NCI-H1436 treated with DMSO at 0.1 percent for 48 hours (cell line): ENCODE data around the gene TCF20.

Experiments used
- DNase-seq: peaks from one replicate; lab custom pipeline; 2025; lab: John Stamatoyannopoulos, UW

Gene TCF20

DNA sequence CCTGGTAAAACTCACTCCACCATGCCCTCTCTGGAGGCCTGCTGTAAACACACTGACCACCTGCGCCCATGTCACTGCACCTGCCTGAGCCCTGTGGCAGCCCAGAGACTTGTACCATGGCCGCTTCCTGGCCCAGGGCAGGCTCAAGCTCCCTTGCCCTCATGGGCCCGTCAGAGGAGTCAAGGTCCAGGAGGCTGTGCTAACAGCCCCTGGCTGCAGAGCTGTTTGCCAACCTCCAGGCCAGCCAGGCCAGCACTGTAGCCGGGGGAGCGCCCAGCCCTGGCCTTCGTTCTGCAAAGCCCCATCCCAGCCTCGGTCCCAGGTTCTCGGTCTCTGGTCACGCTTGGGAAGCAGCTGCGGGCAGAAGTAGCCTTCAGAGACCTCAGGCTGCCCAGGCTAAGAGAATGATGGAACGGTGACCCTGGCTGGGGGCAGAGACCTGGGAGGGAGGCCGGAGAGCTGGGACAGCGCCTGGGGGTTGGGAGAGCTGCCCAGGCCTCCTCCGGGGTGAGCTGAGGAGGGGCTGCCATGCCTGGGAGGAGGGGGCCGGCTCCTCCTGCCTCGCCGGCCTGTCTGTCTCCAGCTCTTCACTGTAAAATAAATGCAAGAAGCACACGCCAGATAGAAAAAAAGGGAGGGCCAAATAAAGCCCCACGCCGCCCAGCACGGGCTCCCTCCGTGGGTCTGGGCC lies 11.9 kb upstream of the TCF20 start:
- no peak for DNase-seq

DNA sequence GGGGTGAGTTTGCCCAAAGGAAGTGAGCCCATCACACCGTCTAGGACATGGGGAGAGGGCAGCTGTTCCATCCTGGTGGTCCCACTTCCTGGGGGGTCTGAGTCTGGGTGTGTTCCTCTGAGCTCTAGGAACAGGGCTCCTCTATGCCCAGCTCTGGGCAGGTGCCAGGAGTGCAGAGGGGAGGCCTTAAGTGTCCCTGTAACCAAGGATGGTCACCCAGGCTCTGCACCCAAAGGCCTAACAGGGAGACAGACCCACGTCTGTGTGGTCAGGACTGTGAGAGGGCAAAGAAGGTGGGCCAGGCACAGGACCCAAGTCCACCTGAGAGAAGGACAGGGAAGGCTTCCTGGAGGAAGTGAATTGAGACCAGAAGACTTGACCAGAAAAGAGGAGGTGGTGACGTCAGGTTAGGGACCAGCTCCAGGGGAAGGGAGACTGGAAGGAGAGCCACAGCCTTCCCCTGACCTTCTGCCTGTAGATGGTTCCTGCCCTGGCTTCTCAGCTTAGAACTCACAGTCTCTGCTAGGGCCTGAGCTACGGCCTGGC lies 11.3 kb upstream of the TCF20 start:
- DNase-seq = no peak

DNA sequence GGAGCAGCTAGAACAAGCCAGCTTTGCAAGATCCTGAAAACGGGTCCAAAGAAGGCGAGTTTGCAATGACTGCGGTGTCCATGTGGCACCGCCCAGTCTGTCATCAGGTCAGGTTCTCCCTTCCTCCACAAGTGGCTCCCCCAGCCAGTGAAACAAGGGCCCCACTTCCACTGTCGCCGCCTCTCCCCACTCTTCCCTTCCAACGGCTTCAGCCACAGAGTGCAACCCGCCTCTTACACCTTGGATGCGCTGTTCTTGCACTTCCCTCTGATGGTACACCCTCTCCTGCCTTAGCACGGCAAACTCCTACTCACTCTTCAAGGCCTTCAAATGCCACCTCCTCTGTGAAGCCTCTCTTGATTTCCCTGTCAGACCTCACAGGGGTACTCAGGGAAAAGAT lies 10.8 kb upstream of the TCF20 start:
- DNase-seq = no peak

DNA sequence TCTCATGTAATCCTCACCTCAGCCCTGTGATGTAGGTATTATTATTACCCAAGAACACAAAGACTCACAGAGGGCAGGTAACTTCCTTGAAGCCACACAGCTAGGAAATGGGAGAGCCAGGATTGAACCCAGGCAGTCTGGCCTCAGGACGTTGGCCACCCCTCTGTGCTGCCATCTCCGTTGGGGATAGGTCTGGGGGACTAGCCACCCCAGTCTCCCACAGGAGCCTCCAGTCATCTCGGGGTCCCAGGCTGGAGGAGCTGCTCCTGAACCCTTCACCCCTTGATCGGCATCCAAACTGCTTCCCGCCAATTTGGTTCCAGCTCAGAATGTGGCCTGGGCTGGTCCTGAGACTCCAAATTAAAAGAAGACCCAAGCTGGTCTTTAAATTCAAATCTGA lies 10.4 kb upstream of the TCF20 start:
- no peak for DNase-seq

DNA sequence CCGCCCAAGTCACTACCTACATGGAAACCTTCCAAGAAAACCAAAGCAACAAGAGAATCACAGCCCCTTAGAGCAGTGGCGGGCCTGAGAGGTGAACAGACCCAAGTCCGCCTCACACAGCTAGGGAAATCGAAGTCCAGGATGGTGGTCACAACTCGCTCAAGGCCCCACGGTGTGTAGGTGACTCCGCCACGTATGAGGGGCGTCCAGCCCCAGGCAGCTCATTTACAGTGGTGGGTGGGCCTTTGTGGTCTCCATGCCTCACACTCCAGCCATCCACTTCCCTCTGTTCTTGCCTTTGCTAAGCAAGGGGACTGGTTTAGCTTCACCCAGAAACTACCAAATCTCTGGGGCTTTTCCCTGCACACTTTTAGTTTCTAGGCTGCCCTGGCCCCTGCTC lies 9.7 kb upstream of the TCF20 start:
- DNase-seq = no peak

DNA sequence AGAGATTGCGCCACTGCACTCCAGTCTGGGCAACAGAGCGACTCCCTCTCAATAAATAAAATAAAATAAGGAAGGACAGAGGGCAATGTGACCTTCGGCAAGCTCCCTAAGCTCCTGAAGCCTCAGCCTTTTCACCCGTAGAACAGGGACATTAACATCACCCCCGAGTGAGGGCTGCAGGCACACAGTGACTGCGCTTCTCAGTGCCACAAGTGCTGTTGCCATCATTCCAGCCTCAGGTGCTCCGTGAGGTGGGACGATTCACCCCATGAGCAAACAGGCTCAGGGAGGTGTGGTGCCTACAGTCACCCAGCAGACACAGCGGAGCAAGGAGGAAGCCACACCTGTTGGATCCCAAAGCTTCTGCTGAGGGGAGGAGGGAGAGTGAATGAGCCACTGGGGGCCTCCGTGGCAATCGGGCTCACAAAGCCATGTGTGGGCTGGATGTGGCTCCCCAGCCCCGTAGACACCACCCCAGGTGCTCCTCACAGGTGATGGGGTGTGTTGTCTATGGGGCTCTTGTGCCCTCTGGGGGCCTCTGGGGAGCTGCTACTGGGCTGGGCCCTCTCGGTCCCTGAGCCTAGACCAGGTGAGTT lies 9.1 kb upstream of the TCF20 start:
- DNase-seq = no peak

DNA sequence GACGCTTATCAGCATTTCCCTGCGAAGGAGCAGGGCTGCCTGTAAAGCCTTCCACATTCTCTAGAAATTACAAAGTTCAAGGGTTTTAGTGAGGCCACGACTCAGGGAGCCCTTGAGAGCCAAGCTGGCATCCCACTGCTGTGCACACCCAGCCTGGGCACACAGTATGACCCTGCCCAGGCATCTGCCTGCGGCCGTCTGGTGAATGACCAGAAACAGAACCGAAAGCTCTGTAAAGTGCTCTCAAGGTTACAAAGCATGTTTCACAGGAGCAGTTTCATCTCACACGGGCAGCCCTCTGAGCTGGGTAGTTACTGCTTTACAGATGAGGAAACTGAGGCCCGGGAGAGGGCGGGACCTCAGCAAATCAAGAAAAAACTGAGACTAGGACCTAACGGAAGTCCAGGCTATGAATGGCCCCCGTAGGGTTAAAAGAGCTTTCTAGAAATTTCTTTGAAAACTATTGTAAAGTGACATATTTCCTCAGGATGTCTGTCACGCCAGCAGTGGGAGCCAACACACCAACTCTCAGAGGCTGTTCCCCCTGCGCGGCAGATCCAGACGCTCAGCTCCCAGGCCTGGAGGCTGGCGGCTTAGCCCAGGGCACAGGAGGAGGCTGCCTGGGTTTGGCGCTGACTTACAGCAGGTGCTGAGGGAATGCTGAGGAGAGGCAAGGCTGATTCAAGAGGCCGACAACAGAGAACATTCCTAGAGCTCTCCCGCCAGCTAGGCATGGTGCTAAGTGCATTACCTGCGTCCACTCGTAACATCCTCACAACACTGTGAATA lies 7.7 kb upstream of the TCF20 start:
- no peak for DNase-seq

DNA sequence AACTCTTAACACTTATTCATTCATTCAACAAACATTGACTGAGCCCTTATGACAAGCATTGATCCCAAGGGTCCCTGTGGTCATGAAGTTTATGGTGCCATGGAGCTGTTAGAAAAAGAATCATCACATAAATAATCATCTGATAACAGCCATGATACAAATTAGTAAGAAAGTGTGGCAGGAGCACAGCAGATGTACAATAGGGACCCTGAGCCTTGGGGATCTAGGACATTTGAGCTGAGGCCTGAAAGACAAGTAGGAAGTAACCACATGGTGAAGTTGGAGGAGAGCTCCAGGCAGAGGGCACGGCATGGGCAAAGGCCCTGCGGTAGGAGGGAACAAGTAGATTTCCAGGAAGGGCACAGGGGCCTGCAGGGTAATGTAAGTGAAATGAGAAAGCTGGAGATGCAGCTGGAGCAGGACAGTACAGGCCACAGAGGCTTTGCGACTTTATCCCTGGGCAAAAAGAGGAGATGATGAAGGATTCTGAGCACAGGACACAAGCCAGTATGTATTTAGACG lies 6.8 kb upstream of the TCF20 start:
- no peak for DNase-seq

DNA sequence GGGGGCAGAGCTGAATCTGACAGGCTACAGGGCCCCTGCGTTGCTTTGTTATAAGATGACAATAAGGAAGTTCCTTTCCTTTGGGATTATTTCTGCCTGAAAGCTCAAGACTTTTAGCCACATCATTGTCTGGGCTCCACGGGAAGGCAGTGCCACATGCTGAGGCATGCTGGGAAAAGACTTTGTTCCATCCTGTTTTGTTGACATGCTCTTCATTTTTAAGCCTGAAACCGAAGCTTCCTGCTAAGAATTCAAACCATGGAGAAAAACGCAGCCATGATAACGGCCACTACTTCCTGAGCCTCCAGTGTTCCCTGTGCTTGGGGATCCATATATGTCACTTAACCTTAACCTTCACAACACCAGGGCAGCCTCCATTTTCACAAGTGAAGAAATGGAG lies 5.5 kb upstream of the TCF20 start:
- DNase-seq = no peak

DNA sequence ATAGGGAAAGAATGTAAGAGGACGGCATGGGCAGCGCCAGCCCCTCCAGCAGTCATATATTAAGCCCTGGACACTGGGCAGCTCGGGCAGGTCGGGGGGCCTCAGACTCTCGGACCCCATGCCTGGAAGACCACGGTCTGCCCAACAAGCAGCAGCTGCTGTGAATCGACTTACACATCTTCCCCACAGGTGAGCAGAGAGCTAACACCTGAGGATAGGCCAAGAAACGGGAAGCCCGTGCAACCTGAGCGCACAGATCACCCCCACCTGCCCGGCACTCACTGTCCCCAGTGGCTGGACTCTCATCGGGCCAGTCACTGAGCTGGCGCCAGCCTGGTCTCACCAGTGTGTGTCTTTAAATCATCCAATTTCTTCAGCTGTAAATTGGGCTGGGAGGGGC lies 4.7 kb upstream of the TCF20 start:
- DNase-seq = no peak

DNA sequence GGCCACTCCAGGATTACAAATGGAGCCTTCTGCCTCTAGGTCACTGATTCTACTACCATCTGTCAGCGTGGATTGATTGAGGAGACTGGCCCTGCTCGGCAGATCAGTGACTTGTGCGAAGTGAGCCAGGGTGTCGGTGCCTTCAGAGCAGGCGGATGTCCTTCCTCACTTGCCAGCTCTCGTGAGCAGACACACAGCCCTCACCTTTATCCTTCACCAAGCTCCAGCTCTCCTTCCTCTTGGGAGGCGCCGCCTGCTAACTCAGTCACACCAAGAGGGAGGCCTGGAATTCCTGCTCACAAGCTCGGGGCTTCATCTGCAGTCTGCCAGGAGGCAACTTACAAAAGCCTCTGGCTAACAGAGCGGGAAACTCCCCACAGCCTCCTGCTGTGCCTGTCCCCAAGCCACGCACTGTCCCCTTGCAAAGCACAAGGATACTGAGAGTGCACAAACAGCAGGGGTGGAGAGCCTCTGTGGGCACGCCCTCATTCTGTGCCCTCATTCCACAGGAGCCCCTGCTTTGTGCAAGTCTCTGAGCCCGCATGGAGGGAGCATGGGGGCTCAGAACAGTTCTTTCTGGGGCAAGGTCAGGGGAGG lies 3.5 kb upstream of the TCF20 start:
- DNase-seq = no peak

DNA sequence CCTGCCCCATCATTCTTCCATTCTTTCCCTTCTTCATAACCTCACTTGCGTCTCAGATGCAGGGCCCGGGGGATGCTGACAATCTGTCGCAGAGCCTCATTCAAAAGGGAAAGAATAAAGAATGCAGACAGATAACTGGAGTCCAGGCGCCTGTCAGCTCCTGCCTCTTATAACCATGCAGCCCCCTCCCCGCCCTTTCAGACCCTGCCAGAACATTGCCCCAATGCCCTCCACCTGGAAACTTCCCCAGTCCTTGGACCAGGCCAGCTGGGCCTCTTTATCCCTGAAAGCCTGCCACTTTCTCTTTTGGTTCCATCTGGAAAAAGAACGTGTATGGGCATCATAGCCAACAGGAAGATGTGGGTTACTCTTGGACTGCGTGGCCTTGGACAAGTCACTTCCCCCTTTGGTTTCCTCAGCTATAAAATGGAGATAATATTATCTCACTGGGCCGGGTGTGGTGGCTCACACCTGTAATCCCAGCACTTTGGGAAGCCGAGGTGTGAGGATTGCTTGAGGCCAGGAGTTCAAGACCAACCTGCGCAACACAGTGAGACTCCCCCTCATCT lies 2.1 kb upstream of the TCF20 start:
- DNase-seq = no peak

DNA sequence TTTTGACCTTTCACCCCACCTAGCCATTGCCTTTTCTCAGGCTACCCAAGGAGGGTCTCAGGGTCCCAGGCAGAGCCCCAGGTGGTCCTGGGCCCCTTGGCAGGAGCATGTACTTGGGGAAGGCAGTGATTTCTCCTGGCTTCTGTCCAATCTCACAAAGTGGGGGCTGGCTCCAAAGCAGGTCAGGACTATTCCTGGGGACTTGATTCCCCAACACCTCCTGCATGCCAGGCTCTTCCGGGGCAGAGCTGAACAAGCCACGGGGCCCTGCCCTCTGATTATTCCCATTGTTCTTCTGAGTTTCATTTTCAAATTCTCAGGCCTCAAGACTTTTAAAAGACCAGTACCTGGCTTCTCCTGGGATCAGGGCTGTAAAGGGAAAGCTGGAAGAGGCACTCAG lies 1.5 kb upstream of the TCF20 start:
- no peak for DNase-seq

DNA sequence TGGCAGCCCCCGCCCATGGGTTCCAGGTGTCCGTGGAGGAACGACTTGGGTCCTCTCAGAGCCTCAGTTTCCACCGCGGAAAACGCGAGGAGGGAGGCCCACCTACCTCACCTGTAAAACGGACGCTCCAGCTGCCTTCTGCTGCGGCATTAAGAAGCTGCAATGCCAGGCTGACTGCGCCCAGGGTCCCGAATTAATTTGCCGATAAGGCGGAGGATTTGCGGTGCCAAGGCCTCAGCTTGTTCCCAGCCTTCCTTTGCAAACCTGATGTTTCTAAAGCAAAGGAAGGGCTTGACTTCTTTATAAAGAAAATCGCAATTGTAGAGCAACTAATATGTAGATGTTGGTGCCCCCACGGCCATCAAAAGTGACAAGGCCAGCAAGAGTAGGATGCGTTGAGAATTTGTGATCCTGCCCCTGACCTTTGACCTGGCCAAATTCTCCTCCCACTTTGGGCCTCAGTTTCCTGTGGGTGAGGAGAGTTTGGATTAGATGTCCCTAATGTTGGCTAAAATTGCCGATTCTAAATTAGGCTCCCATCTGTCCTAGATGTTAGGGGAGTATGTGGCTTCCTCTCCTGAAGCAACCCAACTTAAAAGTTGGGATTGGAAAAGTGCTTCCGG lies 849 bp upstream of the TCF20 start:
- DNase-seq = no peak

DNA sequence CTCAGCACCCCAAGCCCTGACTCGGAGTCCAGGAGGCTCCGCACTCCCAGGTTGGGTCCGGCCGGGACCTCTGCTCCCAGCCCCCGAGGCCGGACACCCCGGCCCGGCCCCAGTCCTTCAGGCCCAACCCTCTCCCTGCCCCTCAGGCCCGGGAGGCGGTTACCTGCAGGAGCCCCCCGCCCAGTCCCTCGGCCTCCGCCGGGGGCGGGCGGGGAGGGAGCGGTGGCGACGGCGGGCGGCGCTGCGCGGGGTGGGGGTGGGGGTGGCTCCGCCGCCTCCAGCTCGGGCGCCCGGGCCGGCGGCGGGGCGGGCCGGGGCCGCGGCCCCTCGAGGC lies 310 bp downstream of the TCF20 start:
- DNase-seq = no peak

DNA sequence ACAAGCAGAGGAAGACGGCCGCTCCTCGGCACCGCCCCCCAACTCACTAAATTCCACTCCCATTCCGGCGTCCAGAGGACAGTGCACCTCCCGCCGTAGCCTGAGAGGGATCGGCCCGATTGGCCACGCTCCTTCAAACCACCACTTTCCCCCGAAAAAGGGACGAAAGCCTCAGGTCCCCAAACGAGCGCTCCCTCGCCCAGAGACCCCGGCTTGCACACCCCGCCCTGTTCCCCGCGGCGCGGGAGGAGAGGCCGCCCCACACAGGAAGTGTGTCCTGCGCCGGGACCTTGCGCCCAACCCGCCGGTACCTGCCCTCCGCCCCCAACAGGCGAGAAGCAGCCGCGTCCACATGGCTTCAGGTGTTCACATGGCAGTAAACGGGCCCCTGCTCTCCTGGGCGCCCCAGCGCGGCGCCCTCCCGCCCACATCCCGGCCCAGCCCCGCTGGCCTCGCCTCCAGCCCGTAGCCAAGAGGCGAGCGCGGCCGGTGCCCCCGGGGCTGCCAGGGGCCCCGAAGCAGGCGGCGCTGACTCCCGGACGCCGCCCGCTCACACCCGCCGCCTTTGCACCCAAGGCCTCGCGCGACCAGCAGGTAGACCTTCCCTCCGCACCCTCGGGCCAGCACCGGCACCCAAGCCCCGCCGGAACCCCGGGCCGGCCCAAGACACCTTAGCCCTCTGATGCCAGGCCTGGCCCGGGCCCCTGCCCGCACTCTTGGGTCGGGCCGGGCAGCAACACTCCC lies 849 bp downstream of the TCF20 start:
- no peak for DNase-seq

DNA sequence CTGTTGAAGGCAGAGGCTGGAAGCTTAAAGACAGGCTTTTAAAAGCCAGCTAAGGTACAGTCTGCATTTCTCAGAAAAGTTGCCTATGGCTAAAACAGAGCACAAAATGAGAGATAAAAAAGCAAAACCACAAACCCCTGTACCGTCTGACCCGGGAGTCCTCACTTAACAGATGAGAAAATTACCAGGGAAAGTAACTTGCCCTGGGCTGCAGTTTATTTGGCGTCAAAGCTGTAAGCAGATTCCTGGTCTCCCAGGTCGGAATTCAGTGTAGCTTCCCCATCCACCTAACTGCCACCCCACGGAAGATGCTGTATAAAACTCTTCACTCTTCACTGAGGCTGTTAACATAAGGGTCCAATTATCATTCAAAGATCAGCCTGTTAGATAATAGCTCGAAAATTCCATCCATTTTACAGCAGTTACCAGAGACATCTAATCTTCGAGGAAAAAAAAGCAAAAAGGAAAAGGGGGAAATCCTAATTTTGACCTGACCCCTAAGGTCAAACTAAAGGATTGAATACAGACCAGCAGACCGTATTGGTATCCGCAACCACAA lies 1.5 kb downstream of the TCF20 start:
- DNase-seq = no peak

DNA sequence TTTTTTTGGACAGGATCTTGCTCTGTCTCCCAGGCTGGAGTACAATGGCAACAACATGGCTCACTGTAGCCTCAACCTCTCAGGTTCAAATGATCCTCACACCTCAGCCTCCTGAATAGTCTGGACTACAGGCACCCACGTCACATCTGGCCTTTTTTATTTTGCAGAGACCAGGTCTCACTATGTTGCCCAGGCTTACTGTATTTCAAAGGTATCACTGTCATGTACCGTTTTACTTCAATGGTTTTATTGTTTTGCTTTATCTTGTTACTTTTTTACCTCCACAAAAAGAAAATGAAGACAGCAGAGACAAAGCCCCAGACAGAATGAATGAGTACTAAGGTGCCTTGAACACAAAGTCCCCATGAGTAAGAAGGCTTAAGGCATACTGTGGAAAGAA lies 5.1 kb downstream of the TCF20 start:
- no peak for DNase-seq

DNA sequence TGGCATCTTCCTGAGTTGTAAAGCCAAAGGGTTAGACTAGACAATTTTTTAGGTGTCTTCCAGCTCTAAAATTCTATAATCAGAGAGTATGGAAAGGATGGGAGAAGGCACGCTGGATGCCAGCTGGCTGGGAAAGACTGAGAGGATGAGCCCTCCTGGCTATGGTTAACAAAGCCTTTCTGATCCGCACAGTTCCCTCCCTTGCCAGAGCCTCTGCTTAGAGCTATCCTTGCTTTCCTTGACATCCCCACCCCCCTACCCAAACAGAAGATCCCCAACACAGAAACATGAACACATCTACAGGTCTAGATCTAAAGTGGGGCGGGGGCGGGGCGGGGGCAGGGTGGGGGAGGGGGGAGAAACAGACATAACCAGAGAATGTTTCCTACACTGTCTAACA lies 6.5 kb downstream of the TCF20 start:
- no peak for DNase-seq

DNA sequence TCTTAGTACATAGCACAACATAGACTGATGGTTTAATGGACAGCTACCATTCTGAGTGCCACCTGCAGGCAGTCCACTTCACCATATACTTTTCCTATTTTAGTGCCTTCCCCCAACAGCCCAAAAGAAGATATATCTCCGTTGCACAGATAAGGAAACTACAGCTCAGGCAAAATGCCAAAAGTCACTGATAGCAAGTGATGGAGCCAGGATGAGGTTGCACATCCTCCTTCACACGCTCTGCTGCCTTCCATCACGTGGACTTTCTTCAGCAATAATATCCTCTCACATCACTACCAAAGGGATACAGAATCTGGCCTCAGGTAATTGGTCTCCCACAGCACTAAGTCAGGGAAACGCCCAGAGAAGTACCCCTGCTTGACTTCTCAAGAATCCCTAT lies 7.5 kb downstream of the TCF20 start:
- DNase-seq = no peak

DNA sequence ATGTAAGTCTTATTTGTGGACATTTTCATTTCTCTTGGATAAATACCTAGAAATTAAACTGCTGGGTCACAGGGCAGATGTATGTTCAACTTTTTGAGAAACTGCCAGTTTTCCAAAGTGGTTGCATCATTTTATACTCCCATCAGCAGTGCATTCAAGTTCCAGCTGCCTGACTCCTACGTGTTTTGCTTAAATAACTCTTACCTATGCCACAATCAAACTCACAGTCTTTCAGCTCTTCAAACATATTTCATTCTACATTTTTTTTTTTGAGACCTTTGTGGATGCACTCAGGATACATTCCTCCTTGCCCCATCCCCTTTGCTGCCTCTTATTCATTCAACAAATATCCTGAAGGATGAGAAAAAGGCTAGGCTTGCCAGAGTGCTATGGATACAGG lies 9.2 kb downstream of the TCF20 start:
- no peak for DNase-seq
